Ramos (cell line): Measurements from ENCODE around the gene ALG2.

ENCODE experiments used
- in situ Hi-C: fragments of 300-500 bp; cut with MboI; formaldehyde crosslinking; loops from one replicate; pipeline ENCODE4 v1.14.3; 2022; ENCODE audit warnings: low sequenced_read_pairs; ENCODE audit not compliant: unreplicated experiment

The ALG2 gene

GRCh38 chr9:99178912-99179872 lies 42.5 kb downstream of the ALG2 start:
- in situ Hi-C loops: loop anchor here (25.0 kb wide), 1 partner anchor 1408 kb away; the partner anchor contains the start of gene CAVIN4

- in situ Hi-C loops: loop anchor here (25.0 kb wide), 1 partner anchor 1410 kb away; the partner anchor contains the start of gene CAVIN4
Observed at GRCh38 chr9:99177576-99178366, 44.0 kb downstream of the ALG2 start.

- in situ Hi-C loops: loop anchor here (25.0 kb wide), 1 partner anchor 1411 kb away; the partner anchor contains the start of gene CAVIN4
Observed at GRCh38 chr9:99176527-99177013, 45.2 kb downstream of the ALG2 start.

- in situ Hi-C loops: no loop called here
Observed at GRCh38 chr9:99173570-99174504, 47.9 kb downstream of the ALG2 start.

- in situ Hi-C loops: no loop called here
Observed at GRCh38 chr9:99172124-99173091, 49.3 kb downstream of the ALG2 start.

- in situ Hi-C loops: no loop called here
Observed at GRCh38 chr9:99171225-99172123, 50.3 kb downstream of the ALG2 start.

GRCh38 chr9:99169982-99170761 lies 51.6 kb downstream of the ALG2 start:
- in situ Hi-C loops: no loop called here

GRCh38 chr9:99169086-99169485 lies 52.7 kb downstream of the ALG2 start:
- in situ Hi-C loops: no loop called here

GRCh38 chr9:99167694-99168093 lies 54.0 kb downstream of the ALG2 start:
- in situ Hi-C loops: no loop called here

- in situ Hi-C loops: no loop called here
Observed at GRCh38 chr9:99167119-99167518, 54.6 kb downstream of the ALG2 start.
